Measurements from ENCODE around the gene POP4.

POP4 gene, protein sequence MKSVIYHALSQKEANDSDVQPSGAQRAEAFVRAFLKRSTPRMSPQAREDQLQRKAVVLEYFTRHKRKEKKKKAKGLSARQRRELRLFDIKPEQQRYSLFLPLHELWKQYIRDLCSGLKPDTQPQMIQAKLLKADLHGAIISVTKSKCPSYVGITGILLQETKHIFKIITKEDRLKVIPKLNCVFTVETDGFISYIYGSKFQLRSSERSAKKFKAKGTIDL

DNA sequence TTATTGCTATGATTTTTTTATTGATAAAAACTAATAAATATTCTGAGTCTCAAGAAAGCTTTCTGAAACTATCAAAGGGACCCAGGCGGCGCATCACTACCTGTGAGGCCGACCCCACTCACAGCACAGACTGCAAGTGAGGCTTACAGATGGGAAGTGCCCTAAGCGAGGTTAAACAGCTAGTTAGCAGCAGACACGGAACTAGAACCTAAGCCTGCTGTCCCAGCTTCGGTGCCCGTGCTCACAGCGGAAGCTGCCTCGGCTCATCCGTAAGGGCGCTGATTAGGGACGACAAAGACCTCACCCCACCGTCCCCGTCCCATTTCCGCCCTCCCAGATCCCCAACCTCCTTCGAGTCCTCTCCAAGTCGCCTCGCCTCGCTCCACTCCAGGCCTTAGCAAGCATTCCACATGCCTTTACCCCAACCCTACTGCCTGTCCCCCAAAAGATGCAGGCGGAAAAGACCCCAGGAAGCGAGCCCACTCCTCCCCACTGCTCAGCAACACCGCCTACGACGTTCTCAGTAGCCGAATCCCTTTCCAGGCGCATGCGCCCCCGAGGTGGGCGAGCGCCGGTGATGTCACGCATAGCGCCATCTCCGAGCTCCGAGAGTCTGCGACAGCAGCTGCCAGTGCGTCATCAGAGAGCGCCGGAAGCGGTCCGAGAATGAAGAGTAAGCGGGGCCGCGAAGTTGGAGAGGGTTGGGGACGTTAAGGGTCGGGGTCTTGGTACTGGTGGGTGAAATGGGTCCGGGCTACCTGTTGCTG is at the start of gene POP4:
TSS of gene POP4 (plus strand) at position 631 of the 767 bp plus-strand sequence. CDS start at position 667, 36 bp downstream.
- TF ChIP-seq GATA2 (IDR thresholded peaks at IDR 0.05; ENCODE audit: low read depth, low read length), result no peak
- TF ChIP-seq GATA3 (IDR thresholded peaks at IDR 0.05; ENCODE audit: low read depth, low read length), result no peak

DNA sequence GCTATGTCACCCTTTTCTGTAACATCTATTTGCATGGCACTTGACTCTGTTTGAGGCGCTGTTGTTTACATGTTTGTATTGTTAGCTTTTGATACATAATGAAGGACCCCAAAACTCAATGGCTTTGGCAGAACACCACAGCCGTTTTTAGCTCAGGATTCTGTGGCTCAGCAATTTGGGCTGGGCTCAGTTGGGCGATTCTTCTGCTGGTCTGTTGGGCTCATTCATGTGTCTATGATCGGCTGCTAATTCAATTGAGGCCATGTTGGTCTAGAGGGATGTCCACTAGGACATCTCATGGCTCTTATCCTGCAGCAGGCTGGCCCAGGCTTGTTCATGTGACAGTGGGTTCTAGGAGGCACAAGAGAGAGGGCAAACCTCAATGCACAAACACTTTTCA is 46.3 kb upstream of the POP4 start:
- TF ChIP-seq GATA2 (IDR thresholded peaks at IDR 0.05; ENCODE audit: low read depth, low read length) (no peak), GATA3 (IDR thresholded peaks at IDR 0.05; ENCODE audit: low read depth, low read length) (no peak)

DNA sequence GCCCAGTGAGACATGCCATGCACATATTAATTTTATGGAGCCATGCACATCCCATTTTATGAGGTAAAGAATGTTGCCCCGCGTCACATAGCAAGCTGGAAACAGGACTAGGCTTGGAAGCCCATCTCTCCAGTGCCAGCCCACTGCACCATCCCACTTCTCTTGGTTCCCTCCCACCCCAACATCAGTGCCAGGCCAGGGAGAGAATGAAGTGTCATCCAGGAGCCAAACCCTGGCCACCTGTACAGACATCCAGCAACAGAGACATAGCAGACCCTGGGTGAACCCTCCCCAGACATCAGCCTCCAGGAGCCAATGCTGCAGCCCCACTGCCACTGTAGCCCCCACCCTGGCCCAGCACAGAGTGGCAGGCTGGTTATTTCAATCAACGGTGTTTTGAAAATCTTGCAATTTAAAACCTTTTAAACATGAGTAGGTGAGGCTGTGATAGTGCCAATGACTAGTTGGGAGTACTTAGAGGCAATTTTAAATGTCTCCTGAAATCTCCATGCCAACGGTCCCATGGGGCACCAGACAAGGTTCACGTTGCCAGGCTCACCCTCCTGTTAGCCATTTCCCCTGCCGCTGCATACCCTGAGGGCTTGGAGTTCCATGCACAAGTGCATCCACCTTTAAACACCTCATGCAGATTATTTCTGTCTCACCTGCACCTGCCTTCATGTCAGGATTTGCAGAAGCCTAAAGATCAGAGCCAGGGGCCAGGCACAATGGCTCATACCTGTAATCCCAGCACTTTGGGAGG is 45.6 kb upstream of the POP4 start:
- TF ChIP-seq GATA3 (IDR thresholded peaks at IDR 0.05; ENCODE audit: low read depth, low read length) (no peak), GATA2 (IDR thresholded peaks at IDR 0.05; ENCODE audit: low read depth, low read length) (no peak)

DNA sequence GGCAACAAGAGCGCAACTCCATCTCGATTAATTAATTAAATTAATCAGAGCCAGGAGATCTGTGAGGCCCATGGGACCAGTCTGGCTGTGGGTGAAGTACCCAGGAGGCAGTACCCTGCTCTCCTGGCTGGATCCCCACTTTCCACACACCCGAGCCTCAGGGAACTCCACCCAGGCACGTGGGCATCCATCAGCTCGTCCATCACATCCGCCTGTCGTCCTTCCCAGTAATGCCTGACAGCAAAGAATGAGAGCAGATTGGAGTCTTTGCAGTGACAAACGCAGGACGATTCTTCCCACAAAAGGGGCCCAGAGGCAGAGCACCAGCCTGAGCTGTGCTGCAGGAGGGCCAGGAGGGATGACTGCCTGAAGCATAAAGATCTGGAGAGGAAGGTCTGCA is 44.5 kb upstream of the POP4 start:
- no peak for TF ChIP-seq GATA2 (IDR thresholded peaks at IDR 0.05; ENCODE audit: low read depth, low read length)
- TF ChIP-seq GATA3 (IDR thresholded peaks at IDR 0.05; ENCODE audit: low read depth, low read length), result no peak

DNA sequence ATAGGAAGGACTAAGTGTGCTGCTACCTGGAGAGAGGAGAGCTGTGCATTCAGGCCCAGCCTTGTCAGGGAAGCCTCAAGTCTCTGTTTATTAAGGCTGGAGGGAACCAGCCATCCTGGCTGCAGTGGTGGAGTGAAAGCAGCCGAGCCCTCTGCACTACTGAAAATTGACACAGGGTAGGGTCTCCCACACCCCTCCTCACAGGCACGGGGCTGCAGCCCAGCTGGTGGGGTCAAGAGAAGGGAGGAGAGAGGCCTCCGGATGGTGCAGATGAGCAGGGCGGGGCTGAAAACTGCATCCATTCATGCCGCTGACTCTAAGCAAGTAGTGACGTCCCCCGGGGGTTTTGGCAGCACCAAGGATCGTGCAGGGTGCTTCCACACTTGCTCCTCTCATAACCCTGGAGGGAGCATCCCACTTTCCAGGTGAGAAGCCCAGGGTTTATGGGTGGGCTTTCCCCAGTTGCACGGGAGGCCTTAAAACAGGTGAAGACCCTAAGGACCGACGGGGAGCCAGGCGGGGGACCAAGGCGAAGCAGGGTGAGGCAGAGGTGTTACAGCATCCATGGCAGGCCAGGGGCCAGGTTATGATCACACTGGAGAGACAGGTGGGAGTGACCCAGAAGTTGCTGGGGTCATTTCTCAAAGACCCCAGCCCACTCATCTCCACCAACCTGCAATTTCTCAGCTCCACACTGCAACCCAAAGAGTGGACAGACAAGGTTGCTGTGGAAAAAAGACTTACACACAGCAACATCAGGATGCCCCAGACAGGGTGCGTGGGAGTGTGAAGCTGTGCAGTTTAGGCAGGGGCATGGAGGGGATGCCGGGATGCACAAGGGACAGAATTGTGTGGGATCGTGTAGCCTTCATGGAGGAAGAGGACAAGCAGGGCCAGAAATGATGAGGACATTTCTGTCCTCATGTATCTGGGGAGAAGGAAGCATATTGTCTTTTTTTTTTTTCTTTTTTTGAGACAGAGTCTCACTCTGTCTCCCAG is 43.5 kb upstream of the POP4 start:
- TF ChIP-seq GATA2 (IDR thresholded peaks at IDR 0.05; ENCODE audit: low read depth, low read length) (no peak), GATA3 (IDR thresholded peaks at IDR 0.05; ENCODE audit: low read depth, low read length) (no peak)

DNA sequence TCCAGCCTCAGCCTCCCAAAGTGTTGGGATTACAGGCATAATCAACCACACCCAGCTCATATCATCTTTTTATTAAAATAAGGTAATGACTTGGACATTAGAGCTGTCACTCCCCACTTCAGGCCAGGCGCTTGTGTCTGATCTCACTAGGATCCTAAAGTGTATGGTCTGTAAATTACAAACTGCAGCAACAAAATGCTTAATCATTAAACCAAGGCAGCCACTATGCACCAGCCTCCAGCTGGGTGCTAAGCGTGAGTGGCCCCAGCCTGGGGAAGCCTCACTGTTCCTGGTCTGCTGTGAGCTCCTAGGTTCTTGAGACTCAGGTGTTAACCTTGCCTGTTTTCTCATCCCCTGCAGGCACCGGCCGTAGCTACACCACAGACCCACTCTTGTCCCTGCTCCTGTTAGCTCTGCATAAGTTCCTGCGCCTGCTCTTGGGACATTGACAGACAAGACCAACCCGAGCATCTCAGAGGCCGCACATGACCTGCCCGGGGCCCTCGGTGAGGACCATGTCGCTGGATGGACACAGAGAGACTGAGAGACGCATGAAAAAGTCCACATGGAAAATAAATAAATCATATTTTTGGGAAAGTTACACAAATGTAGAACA is 42.5 kb upstream of the POP4 start:
- TF ChIP-seq GATA3 (IDR thresholded peaks at IDR 0.05; ENCODE audit: low read depth, low read length) (no peak), GATA2 (IDR thresholded peaks at IDR 0.05; ENCODE audit: low read depth, low read length) (no peak)

DNA sequence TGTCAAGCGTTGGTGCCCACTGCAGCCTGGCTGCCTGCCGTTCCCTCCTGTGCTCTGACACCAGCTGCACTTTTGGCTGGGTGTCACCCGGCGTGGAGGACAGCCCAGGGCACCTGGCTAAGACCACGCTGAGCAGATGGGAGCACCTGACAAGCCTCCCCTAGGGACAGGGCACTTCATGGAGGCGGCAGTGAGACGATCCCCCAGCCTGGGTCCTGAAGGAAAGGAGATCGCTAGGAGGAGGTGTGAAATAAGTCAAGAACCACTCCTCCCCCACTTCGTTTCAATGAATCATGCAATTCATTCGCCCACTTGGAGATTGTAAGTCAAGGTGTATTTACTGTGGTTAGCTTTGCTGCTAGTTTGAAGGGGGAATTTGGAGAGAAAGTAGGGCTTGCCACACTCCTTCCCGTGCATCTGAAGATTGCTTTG is 41.5 kb upstream of the POP4 start:
- no peak for TF ChIP-seq GATA3 (IDR thresholded peaks at IDR 0.05; ENCODE audit: low read depth, low read length)
- no peak for TF ChIP-seq GATA2 (IDR thresholded peaks at IDR 0.05; ENCODE audit: low read depth, low read length)

DNA sequence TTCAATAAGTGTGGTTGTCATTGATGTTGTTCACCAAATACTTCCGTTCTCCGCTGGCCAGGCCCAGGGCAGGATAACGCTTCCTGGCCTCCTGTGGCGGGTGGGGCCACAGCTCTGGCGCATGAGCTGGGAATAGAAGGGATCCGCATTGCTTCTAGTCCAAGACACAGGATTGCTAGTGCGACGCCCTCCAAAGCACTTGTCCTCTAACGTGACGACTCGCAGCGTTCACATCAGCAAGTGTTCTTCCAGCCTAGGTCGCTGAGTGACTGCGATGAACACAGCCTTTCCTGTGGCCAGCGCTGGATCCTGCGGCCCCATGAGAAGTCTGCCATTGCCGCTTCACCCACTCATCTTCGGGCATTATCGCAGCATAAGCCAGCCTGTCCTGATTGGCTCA is 40.9 kb upstream of the POP4 start:
- no peak for TF ChIP-seq GATA2 (IDR thresholded peaks at IDR 0.05; ENCODE audit: low read depth, low read length)
- no peak for TF ChIP-seq GATA3 (IDR thresholded peaks at IDR 0.05; ENCODE audit: low read depth, low read length)

DNA sequence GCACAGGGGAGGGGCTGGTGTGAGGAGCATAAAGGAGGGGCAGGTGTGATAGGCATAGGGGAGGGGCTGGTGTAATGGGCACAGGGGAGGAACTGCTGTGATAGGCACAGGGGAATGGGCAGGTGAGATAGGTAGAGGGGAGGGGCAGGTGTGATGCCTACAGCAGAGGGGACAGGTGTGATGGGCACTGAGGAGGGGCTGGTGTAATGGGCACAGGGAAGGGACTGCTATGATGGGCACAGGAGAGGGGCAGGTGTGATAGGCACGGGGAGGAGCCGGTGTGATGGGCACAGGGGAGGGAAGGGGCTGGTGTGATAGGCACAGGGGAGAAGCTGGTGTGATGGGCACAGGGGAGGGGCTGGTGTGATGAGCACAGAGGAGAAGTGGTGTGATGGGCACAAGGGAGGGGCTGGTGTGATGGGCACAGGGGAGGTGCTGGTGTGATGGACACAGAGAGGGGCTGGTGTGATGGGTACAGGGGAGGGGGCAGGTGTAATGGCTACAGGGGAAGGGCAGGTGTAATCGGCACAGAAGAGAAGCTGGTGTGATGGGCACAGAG is 39.5 kb upstream of the POP4 start:
- TF ChIP-seq GATA2 (IDR thresholded peaks at IDR 0.05; ENCODE audit: low read depth, low read length), result no peak
- TF ChIP-seq GATA3 (IDR thresholded peaks at IDR 0.05; ENCODE audit: low read depth, low read length), result no peak

DNA sequence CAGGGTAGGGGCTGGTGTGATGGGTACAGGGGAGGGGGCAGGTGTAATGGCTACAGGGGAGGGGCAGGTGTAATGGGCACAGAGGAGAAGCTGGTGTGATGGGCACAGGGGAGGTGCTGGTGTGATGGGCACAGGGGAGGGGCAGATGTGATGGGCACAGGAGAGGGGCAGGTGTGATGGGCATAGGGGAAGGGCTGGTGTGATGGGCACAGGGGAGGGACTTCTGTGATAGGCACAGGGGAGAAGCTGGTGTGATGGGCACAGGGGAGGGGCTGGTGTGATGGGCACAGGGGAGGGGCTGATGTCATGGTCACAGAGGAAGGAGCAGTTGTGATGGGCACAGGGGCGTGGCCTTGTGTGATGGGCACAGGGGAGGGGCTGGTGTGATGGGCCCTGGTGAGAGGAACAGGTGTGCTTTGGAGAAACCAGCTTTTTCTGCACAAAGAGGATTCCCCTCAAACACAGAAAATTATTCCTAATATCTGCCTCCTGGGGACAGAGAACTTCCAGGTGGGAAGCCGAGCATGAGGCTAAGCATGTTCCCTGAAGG is 38.6 kb upstream of the POP4 start:
- TF ChIP-seq GATA2 (IDR thresholded peaks at IDR 0.05; ENCODE audit: low read depth, low read length), result no peak
- no peak for TF ChIP-seq GATA3 (IDR thresholded peaks at IDR 0.05; ENCODE audit: low read depth, low read length)

DNA sequence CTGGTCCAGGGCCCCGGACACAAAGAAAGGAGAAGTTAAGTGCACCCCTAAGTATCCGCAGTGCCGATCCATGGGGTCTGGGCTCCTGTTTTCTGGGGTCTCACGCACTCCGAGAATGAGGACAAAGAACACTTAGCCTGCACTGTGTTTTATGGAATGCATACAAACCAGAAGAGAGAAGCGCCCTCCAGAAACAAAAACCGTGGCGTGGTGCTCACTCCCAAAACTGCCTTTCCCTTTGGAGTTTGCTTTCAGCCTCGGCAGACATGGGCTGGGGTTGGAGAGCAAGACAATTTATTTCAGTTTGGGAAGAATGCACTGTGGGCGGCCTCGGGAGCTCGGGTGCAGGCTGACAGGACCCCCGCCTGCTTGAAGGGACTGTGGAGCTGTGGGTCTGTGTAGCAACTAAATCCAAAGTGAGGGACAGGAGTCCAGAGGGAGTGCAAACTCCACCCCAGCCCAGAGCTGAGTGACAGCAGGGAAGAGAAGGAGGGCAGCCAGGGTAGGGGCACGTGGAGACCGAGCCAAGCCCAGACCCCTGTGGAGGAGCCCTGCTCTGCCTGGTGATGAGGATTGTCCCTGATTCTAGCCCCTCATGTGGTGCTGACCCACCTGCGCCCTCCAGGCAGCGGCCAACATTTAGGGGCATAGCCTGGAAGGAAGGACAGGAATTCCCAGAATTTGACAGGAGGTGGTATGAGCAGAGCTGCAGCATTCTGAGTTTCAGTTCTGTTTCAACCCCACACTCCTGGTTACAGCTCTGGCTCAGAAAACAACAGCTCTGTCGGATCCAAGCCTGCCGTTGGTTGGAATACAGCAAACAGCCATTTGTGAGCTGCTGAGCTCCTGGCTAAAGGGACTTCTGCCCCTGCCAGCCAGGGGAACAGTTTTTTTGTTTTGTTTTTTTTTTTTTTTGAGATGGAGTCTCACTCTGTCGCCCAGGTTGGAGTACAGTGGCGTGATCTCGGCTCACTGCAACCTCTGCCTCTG is 37.8 kb upstream of the POP4 start:
- TF ChIP-seq GATA2 (IDR thresholded peaks at IDR 0.05; ENCODE audit: low read depth, low read length) (no peak), GATA3 (IDR thresholded peaks at IDR 0.05; ENCODE audit: low read depth, low read length) (no peak)
